GM12892 (cell line): ENCODE data around the gene APLP2.

Experiments used
- POLR2A ChIP-seq: IDR thresholded peaks from 2 replicates; pipeline ENCODE4 v1.6.1; 2011; ENCODE audit warnings: low read depth, low read length, control low read depth
- POLR2AphosphoS5 ChIP-seq: IDR thresholded peaks from 2 replicates; pipeline ENCODE4 v1.6.1; 2011; ENCODE audit warnings: low read depth, low read length, control low read depth
- TAF1 ChIP-seq: IDR thresholded peaks from 2 replicates; pipeline ENCODE4 v1.6.1; 2011; ENCODE audit warnings: low read depth, mild to moderate bottlenecking, control low read depth, low read length, borderline replicate concordance

GRCh38 chr11:130025371-130025770 lies 44.3 kb upstream of the APLP2 start:
- TF ChIP-seq POLR2A = no peak
- no peak for TF ChIP-seq POLR2AphosphoS5
- TF ChIP-seq TAF1 = no peak
